ENCODE results near the gene RNASE1. TPM values are rescaled to one million over a fixed set of nuclear protein-coding genes. Genes with fewer than 3 reads are reported as not detected.
A peak's percentile ranks its signal among the peaks of the same experiment; 100 is the strongest.

Gene RNASE1
- total and polyA plus RNA-seq, 11 donors = 127 to 654 (median 242) TPM

GRCh38 chr14:20846560-20846959 is 43.9 kb upstream of the RNASE1 start:
- Histone ChIP-seq H3K9me3 (no peaks in the 10 kb centered on the region), H3K36me3 (no peaks in the 10 kb centered on the region), H3K27me3 (peaks cover 0 to 7% (median 0%) of the 10 kb centered on the region in 9 donors), H3K4me1 (peaks cover 0 to 12% (median 0%) of the 10 kb centered on the region in 12 donors), H3K4me3 (no peak overlapping the region), H3K27ac (peak overlapping the region in 1 of 12 donors; percentile 7)
- intact Hi-C loops (cut with DNase I) = no loop called here
- 84 to 94% (median 87%) methylated on average over 6 of the region's 6 CpGs for WGBS, 4 donors
- ATAC-seq (peak in 1 of 4 donors; percentile 13), DNase-seq (no peak)
- no peak for TF ChIP-seq POLR2A (IDR thresholded peaks at IDR 0.05)
- TF ChIP-seq CTCF (IDR thresholded peaks at IDR 0.05) = no peak

GRCh38 chr14:20841096-20841495 is 38.5 kb upstream of the RNASE1 start:
- H3K27ac ChIP-seq = no peak overlapping the region
- no peaks in the 10 kb centered on the region for H3K9me3 ChIP-seq
- no peak for DNase-seq
- peaks cover 0 to 4% (median 0%) of the 10 kb centered on the region in 12 donors for H3K4me1 ChIP-seq
- H3K36me3 ChIP-seq = no peaks in the 10 kb centered on the region
- no peaks in the 10 kb centered on the region for H3K27me3 ChIP-seq
- TF ChIP-seq CTCF (IDR thresholded peaks at IDR 0.05) (no peak), POLR2A (IDR thresholded peaks at IDR 0.05) (no peak)
- H3K4me3 ChIP-seq = no peak overlapping the region
- intact Hi-C loops (cut with DNase I) = no loop called here
- ATAC-seq = no peak

DNA sequence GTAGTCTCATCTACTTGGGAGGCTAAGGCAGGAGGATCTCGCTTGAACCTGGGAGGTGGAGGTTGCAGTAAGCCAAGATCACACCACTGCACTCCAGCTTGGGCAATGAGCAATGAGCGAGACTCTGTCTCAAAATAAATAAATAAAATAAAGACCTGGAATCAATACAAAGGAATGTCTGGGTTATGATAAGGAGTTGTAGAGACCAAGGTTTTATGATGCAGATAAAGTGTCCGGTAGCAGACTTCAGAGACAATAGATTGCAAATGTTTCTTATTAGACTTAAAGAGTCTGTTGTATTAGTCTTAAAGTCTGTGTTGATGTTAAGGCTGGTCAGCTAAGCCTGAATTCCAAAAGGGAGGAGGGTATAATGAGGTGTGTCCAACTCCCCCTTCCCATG is 35.2 kb upstream of the RNASE1 start:
- no peak overlapping the region for H3K27ac ChIP-seq
- 58 to 79% (median 63%) methylated on average over 3 of the region's 3 CpGs for WGBS, 4 donors
- no peaks in the 10 kb centered on the region for H3K27me3 ChIP-seq
- intact Hi-C loops (cut with DNase I) = loop anchor here in 1 of 10 donors (10.0 kb wide), 1 partner anchor 83 kb away; no protein-coding TSS in a partner anchor
- H3K4me3 ChIP-seq = no peak overlapping the region
- H3K36me3 ChIP-seq = no peaks in the 10 kb centered on the region
- H3K4me1 ChIP-seq = peaks cover 0 to 4% (median 0%) of the 10 kb centered on the region in 12 donors
- ATAC-seq (no peak), DNase-seq (no peak)
- no peak for TF ChIP-seq POLR2A (IDR thresholded peaks at IDR 0.05)
- TF ChIP-seq CTCF (IDR thresholded peaks at IDR 0.05) = no peak
- H3K9me3 ChIP-seq = no peaks in the 10 kb centered on the region

DNA sequence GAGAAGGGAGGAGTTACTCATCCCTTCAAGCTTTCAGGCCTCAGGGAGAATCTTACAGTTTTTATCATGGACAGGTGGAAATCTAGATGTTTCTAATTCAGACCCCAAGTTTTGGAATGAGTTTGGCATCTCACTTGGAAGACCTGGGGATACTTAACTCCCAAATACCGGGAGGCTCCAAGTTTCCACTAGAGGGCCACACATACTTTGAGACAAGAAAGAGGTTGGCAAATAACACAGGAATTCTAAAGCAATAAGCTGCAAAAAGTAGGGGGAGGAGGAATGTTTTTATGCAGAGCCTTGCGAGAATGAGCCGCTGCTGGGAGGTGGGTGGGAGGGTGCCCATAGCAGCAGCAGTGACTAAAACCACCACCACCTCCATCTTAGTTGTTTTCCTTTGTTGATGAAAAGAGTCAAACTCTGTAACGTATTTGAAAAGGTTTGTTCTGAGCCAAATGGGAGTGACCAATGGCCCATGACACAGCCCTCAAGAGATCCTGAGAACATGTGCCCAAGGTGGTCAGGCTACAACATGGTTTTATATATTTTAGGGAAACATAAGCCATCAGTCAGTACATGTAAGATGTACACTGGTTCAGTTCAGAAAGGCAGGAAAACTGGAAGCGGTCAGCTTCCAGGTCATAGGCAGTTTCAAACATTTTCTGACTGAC is 34.2 kb upstream of the RNASE1 start:
- Histone ChIP-seq H3K27ac (no peak overlapping the region), H3K9me3 (no peaks in the 10 kb centered on the region), H3K27me3 (no peaks in the 10 kb centered on the region), H3K4me3 (no peak overlapping the region), H3K36me3 (no peaks in the 10 kb centered on the region), H3K4me1 (peaks cover 0 to 4% (median 0%) of the 10 kb centered on the region in 12 donors)
- no peak for ATAC-seq
- intact Hi-C loops (cut with DNase I) = loop anchor here in 1 of 10 donors (10.0 kb wide), 1 partner anchor 82 kb away; no protein-coding TSS in a partner anchor
- no peak for DNase-seq
- no peak for TF ChIP-seq POLR2A (IDR thresholded peaks at IDR 0.05)
- TF ChIP-seq CTCF (IDR thresholded peaks at IDR 0.05) = peak in 9 of 12 donors; percentile 6 to 49 (median 29)
- whole genome bisulfite sequencing, 4 donors = 45 to 62% (median 49%) methylated on average over 5 of the region's 5 CpGs
